COR-L47 (cell line): Measurements from ENCODE around the gene FAF1.

ENCODE experiments used
- DNase-seq: peaks from one replicate; lab custom pipeline; 2025; lab: John Stamatoyannopoulos, UW

Gene FAF1

DNA sequence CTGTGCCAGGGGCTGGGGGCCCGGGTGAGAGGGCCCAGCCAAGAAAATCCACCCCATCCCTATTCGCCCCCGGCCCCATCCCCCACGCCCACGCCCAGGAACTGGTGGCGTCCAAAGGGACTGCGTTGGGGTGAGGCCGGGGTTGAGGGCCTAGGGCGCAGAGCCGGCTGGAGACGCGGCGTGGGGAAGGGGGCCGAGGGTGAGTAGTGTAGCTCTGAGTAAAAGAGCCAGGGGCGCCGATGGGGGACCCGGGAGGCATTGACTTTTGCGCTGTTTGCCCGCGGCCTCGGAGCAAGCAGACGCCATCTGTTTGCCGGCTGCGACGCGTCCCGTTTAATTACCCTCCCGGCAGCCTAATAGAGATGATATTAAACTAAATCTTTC lies 533.4 kb downstream of the FAF1 start:
- DNase-seq: no peak

DNA sequence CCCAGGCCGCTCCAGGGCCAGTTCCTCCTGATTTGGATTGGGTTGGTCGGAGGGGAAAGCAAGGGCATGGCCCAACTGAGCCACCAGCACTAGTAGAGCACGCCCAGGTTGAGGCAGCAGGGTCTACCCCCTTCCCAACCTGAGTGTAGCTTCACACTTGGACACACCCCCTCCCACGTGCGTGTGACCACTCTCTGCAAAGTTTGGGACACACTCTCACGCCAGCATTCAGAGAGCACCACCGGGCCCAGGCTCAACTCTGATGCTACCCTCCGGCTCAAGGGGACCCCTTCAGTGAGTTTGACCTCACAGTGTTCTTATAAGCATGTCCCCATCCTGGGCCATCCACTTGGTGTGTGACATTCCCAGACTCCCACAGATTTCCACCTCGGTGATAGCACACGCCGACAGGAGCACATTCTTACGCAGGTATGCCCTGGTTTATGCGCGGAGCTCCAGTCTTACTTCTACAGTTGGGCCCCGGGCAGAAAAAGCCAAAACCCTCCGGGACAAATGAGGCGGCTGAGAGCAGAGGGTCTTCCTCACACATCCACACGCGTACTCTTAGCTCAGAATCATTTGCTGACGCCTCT lies 533.9 kb downstream of the FAF1 start:
- DNase-seq: no peak

DNA sequence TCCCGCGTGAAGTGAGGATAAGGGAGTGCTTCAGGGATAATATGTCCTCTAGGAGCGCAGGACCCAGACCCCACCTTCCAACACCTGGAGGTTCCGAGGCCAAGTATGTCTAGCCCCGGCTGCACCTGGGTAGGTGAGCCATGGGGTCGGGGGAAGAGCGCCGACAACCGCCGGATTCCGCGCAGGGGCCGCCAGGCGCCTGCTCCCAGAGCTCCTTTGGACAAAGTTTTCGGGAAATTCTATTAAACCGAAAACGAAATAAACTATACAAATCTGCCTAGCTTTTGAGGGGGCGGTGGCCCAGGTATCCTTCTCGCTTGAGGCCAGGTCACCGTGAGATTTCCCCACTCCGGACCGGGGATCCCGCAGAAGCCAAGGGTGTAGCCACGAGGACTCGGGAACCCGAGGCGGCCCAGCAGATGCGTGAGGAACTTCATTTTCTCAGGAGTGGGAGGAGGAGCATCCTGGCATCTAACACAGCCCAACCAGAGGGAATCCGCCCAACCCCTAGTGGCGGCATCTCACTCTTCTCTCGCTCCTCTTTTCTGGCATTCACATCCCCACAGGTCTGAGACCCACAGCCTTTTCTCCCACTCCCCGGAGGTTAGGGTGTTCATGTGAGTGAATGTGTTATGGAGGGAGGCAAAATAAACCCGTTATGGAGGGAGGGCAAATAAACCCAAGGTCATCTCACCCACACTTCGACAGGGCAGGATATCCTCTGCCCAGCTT lies 534.5 kb downstream of the FAF1 start:
- DNase-seq: no peak

DNA sequence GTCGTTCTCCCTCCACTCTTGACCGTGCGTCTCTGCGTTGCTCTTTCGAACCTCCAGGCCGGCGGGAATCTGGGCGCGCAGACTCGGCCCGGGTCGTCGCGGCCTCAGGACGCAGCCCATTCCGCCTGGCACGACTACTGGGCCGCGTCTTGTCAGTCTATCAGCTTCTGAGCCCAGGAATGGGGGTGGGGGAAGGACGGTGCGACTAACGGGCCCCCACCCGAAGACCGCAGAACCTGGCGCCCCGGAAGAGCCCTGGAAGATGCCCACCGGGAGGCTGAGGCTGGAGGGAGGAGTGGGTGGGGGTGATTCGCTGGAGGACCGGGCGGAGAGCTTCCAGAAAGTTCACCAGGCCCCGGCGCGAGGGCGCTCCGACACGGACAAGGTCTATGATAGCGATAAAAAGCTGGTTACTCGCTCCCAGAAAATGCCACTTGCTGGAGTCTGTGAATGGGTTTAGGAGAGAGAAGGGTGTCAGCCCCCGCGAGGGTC lies 535.1 kb downstream of the FAF1 start:
- no peak for DNase-seq

DNA sequence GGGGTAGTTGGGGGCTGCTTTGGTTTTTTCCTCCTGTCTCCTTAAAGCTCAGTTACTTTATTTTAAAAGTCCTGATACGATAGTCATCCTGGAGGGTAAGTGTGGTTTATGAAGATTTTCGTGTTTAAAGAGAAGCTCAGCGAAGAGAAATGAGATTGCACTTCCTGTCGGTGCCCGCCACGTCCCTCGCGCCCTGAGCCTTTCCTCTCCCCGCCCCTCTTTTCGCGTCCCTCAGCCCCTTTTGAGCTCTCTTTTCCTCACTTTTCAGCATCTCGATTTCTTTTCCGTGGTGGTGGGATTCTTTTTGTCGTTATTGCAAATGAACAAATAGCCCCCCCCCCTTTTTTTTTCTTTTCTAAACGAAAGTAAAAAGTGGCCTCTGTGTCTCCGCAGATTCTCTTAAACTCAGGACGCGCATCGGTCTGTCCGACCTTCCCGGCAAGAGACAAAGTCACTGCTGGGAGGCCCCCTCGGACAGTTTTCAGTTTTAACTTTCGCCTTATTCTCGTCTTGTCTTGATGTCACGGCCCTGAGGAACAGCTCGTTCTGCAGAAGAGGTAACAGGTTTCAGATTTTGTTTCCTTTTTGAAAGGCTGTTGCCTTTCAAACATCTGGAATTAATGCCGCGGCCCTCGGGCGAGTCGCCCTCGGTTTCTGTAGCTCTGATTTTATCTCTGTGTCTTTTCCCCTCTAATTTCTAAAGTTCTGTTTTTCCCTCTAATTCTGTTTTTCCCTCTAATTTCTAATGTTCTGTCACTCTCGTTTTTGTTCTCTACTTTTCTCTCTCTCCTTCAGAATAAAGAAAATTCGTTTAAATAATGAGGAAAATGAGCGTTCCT lies 535.8 kb downstream of the FAF1 start:
- no peak for DNase-seq

DNA sequence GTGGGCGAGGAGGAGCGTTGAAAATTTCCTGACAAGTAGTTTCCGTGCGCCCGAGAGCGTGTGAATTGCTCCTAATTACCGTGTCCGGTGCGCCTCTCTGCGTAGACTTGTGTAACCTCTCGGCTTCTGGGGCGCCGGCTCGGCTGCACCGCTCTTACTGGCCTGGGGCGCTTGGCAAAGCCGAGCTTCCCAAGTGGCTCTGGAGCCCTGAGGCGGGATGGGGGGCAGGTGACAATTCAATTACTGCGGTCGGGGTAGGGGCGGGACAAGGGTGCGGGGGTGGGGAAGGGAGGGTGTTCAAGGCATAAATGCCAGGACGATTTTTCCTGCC lies 536.4 kb downstream of the FAF1 start:
- no peak for DNase-seq

DNA sequence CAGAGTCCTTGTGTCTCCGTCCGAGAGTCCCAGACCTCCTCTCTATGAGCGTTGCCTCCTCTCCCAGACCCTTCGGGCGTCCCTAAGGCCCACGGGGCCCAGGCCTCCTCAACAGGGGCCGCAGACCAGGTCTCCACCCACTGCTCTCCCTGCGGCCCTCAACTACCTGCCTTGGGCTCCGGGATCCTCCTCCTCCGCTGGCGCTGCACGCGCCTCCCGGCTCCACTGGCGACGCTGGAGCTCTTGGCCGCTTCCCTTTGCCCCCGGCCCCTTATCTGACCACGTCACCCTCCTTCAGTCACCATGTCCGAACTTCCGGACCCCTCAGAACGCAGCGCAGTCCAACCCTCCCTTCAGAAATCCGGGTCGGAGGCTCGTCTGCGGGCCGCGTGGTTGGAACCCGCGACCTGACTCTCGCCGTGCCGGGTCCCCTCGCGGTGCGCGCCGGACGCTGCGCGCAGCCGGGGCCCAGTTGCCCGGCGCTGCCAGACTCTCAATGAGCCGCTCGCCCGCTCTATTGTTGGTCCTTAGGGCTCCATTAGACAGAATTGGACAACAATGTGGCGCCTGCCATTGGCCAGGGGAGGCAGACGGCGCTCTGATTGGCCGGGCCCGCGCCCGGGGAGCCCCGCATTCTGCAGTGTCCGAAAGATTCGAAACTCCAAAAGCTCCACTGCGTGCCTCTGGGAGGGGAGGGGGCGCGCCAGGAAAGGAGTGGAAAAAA lies 537.0 kb downstream of the FAF1 start, which contains the start of gene DMRTA2:
Gene DMRTA2, minus strand, starts transcription at position 498 of the 724 bp plus-strand sequence. CDS start 1,907 bp downstream, outside the sequence.
- peak; percentile 48 for DNase-seq

DNA sequence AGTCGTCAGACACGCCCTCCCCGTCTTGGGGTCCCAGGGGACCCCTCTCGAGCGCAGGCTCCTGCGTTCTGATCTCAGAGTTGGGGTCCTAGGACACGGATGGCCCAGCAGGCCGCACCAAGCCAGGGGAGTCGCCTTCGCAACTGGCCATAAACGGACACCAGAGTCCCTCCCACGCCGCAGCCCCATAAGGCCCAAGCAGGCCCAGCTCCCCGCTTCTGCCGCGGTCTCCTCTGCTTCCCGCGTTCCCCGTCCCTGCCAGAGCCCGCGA lies 537.5 kb downstream of the FAF1 start:
- DNase-seq: no peak

DNA sequence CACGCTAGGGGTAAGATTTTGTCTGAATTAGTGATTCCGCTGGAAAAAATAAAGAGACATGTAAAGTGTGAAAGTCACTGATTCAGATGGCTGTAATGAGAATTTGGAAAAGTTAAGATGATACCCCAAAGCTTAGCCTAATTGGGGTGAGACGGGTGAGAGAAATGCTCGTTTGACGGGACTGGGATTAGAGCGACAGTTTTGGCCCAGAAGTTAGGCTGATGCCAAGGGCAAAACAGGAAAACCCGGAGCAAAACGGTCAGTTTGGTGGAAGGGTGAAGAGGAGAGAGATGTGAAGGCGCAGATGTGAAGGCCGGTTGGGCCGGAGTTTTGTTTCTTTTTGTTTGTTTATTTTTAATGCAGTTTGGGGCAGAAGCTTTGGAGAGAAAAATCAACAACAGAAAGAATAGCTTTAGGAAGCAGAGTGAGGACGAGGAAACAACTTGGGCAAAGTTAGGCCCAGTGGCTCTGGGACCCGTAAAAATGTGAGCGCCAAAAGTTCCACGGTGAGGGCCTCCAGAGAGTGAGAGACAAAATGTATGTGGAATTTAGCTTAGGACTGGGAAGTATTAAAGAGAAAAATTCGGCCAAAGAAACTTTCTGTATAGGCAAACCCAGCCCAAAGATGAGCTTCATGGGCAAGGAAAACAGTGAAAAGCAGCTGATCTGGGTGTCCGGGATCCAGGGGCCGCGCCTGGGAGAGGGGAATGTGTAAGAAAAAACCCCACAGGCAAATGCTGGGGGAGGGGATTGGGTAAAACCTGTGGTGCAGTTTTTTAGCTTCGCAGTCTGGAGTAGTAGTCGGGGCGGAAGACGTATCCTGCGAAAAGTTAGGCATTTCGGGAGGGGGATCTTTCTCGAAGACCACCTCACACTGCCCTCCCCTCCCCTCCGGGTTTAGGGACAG lies 538.0 kb downstream of the FAF1 start:
- DNase-seq: no peak

DNA sequence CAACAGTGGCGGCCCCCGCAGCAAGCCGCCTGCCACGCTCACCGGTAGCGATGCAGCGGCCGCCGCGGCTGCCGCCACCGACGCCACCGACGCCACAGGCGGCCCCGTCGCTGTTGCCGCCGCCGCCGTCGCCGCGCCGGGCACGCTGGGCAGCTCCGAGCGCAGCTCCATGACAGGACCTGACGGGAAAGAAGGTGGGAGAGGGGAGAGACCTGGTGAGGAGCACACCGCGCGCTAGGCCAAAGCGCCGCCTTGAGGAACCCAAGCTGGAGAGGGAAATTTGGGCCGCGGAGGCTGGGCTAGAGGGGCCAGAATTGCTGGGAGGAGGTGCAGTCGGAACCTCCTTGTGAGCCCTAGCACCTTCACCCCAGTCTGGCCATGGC lies 538.7 kb downstream of the FAF1 start:
- no peak for DNase-seq

DNA sequence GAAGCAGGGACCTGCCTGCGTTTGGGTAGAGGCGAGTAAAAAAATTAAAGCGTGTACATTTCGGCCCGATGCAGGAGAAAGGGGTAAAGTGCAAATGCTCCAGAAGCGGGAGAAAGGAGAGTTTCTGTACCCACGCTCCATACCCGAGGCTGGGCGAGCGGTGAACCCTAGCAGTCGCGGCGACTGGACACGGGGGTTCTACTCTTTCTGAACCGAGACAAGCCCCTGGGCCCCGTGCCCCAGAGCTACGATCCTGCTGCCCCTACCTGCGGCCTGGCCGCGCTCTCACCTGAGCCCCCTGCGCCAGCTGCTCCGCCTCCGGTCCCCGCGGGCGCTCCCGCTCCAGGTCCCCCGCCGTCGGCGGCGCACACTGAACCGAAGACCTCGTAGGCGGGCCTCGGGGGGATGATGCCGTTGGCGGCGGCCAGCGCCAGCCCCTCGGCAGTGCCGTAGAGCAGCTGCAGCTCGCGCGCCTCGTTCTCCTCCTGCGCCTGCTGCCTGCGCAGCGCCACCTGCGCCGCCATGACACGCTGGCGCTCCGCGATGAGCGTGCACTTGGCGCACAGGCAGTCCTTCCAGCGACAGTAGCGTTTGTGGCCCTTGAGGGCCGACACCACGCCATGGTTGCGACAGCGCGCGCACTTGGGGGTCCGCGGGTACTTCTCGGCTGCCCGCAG lies 539.2 kb downstream of the FAF1 start:
- DNase-seq: no peak

DNA sequence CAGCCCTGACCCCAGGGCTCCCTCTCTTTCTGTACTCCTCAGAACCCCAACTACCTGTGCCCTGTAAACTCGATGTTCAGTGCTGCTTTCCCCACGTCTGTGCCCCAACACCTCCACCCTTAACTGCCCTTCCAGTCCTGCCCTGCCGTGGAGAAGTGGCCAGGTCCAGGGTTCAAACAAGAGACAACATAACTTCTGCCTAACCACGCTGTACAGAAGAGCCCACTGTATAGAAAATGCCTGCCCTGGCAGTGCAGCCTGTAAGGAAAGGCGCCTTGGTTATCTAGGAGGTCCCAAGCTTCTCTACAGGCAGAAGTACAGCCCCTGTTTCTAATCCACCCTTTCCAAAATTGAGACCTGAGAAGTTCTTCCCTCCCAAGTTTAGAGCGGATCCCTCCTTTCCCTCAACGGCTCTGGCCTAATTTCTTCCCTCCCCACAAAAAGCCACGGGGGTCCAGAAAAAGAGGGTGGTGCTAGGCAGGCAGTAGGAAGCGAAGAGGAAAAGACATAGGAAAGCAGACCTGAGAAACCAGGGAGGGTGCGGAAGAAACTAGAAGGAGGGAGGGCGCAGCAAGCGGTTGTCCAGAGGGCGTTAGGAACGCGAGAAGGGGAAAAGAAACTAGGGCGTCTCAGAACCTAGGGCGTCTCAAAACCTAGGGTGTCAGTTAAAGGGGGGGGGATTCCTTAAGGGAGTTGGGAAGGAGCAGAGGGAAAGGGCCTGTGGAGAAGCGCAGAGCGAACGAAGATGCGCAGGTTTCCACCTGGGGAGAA lies 540.0 kb downstream of the FAF1 start:
- DNase-seq: no peak

DNA sequence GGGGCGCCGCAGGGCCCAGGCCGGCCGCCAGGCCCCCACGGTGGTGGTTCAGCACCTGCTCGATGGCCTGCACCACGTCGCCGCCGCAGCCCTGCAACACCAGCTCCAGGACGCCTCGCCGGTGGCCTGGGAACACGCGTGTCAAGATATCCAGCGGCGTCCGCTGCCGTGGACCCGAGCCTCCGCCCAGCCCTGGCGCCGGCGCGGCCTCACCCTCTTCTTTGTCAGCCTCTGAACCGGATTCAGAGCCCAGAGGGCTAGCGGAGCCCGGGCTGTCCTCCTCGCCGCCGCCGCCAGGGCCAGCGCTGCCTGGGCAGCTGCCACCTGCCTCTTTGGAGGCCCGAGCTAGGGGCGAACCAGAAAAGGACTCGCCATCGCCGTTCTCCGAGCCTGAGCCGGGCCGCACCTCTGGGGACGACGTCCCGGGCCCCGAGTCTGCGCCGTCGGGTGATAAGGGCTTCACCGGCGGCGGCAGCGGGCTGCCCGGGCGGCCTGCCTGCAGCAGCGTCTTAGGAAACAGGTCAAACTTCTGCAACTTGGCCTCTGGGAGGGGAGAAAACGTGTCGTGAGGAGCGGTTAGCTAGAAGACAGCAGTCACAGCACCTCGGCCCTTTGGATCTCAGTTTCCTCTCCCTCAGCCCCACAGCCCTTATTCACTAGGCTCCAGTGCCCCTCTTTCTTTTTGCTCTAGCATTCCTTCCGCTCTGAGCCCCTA lies 540.7 kb downstream of the FAF1 start:
- no peak for DNase-seq

DNA sequence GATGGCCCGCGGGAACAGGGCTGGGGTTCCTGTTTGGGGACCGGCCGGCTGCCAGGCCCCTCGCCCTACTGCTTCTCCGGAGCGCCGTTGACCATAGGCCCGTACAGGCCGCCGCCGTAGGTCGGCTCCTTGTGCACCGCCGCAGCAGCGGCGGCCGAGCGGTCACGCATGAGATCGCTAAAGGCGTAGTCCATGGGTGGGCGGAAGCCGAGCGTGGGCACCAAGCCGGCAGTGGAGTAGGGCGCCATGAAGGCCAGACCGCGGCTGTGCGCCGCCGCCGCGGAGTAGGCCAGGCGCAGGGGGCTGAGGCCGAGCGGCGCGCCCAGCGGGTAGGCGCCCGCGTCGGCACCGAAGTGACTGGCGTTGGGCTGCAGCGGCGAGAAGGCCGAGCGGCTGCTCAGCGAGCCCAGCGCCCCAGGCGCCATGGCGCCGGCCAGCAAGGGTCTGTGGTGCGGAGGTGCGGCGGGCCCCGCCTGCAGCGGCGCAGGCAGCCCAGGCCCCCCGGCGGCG lies 541.4 kb downstream of the FAF1 start:
- DNase-seq: no peak

DNA sequence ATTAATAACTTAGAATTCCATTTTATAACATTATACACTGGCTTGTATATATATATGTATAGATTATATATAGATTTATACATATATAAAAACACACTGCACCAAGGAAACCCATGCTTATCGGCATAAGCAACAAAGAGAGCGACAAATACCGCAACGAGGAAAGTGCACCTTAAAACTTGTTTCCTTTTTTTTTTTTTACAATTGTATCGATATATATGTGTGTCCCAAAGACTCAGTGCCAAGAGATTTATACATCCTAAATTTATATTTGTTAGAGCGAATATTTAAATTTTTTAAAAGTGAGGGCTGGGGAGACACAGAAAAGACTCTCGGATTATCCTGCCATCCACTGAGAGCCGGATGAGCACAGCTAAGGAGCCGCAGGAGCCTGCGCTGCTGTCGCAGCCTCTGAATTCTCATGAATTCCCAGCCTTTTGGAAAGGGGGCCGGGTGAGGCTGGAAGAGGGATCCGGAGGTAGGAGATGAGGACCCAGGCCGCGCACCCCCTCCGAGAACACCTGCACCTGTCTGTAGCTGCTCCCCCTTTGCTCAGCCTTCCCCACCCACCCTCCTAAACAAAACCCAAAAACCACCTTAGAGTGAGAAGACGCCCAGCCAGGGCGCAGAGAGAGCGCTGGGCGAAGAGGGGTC lies 542.0 kb downstream of the FAF1 start:
- DNase-seq: no peak

DNA sequence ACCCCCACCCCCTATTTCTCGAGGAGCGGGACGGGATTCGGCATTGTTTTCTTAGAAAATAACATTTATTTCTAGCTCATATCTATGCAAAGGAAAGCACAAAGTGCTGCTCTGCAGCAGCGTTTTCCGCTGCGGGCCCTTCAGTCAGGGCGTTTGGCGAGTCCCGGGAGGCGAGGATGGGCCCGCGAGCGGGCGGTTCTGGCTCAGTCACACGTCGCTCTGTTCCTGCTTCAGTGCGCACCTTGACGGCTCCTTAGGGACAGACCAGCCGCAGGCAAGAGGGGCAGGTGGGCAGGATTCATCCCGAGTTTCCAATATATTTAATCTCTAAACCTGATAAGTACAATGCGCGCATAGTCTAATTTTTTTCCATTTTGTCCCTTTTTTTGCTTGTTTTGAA lies 542.6 kb downstream of the FAF1 start:
- DNase-seq: no peak

DNA sequence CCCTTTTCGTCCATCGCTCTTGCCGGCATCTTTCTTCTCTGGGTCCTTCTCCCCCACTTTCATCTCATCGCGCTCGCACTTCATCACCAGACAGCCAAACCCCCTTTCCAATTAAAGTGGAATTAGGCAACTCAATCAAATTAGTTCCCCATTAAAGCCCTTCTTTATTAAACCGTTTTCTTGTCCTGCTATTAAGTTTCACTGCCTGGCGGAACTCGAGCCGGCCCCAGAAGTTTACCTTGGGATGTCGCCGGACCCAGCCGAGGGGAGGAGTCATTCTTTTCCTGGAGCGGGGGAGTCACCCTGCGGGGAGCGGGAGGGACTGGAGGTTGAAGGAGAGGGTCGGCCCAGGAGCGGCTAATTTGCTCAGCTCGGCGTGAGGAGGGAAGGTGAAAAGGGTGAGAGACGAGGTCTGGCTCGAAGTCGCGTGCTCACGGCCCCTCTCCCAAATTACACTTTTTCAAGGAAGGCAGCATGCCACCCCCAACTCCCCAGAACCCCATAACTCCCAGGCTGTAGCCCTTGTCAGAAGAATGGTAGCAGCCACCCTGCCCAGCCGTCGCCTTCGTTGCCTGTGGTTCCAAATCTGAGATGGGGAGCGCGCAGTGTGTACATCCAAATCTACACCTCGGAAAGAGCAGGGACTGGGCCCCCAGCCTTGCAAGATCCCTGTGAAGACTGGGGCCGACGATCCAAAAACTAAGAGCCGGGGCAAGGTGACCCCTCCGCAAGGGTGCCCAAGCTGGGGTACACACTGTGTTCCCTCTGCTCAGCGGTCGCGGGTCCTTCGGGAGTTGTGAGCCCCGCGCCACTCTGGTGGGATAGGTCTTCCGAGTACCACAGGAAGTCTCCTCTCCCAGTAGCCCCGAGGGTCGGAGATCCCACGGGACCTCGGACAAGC lies 543.3 kb downstream of the FAF1 start:
- DNase-seq: no peak

DNA sequence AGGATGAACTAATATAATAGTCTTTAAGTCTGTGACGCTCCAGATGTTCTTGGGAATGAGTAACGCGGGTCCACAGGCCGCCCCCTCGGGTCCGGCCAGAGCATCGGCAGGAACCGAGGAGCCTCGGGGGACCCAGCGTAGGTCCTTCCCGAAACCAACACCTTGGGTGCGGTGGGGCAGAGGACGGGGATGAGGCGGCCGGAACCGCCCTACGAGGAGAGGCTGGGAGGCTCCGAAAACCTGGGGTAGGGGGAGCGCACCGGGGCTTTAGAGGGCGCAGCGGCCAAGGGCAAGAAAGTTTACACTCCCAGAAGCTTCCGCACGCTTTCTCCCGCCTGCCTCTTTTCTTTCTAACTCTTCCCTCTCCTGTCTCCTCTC lies 543.9 kb downstream of the FAF1 start:
- DNase-seq: no peak
